H9 (cell line): Measurements from ENCODE around the gene RAB26. TPM values are rescaled to one million over a fixed set of nuclear protein-coding genes. Genes with fewer than 3 reads are reported as not detected.

Experiments
- DNase-seq: peaks from one replicate; pipeline ENCODE4 v3.0.0-alpha.2; 2017
- H2AFZ ChIP-seq: one replicate; pipeline ENCODE4 v1.6.1; 2013; ENCODE audit warnings: mild to moderate bottlenecking, low read length, control low read depth, moderate library complexity
- H2AK5ac ChIP-seq: 2 replicates; pipeline ENCODE4 v1.6.1; 2013; ENCODE audit warnings: low read length, control low read depth, mixed read lengths; ENCODE audit not compliant: insufficient read length
- H2BK120ac ChIP-seq: one replicate; pipeline ENCODE4 v1.6.1; 2013; ENCODE audit warnings: low read depth, mild to moderate bottlenecking, low read length, control low read depth, inconsistent platforms; ENCODE audit not compliant: poor library complexity, severe bottlenecking
- H2BK12ac ChIP-seq: 2 replicates; pipeline ENCODE4 v1.6.1; 2013; ENCODE audit warnings: low read length, control low read depth, mixed read lengths, low read depth; ENCODE audit not compliant: insufficient read length
- H2BK15ac ChIP-seq: 2 replicates; pipeline ENCODE4 v1.6.1; 2013; ENCODE audit warnings: low read depth, low read length, control low read depth
- H2BK20ac ChIP-seq: one replicate; pipeline ENCODE4 v1.6.1; 2013; ENCODE audit warnings: low read depth, mild to moderate bottlenecking, low read length, control low read depth, inconsistent platforms; ENCODE audit not compliant: poor library complexity, severe bottlenecking
- H2BK5ac ChIP-seq: 2 replicates; pipeline ENCODE4 v1.6.1; 2013; ENCODE audit warnings: low read length, control low read depth, mixed read lengths; ENCODE audit not compliant: insufficient read length
- H3K14ac ChIP-seq: 2 replicates; pipeline ENCODE4 v1.6.1; 2013; ENCODE audit warnings: low read length, control low read depth; ENCODE audit not compliant: insufficient read depth
- H3K18ac ChIP-seq: 2 replicates; pipeline ENCODE4 v1.6.1; 2013; ENCODE audit warnings: low read depth, mild to moderate bottlenecking, mixed read lengths, low read length, control low read depth; ENCODE audit not compliant: insufficient read length
- H3K23ac ChIP-seq: 2 replicates; pipeline ENCODE4 v1.6.1; 2013; ENCODE audit warnings: low read length, control low read depth, mixed read lengths, low read depth; ENCODE audit not compliant: insufficient read length
- H3K23me2 ChIP-seq: 2 replicates; pipeline ENCODE4 v1.6.1; 2013; ENCODE audit warnings: low read depth, mild to moderate bottlenecking, mixed read lengths, low read length, control low read depth; ENCODE audit not compliant: insufficient read length, poor library complexity, severe bottlenecking
- H3K27ac ChIP-seq: 2 replicates; pipeline ENCODE4 v1.5.1; 2013; ENCODE audit warnings: low read length, control low read depth, mixed read lengths, low read depth; ENCODE audit not compliant: insufficient read length
- H3K27me3 ChIP-seq: 2 replicates; pipeline ENCODE4 v1.6.1; 2013; ENCODE audit warnings: low read length, control low read depth, inconsistent platforms; ENCODE audit not compliant: insufficient read depth
- H3K4ac ChIP-seq: 2 replicates; pipeline ENCODE4 v1.6.1; 2013; ENCODE audit warnings: low read depth, mild to moderate bottlenecking, control low read depth, inconsistent platforms, low read length, moderate library complexity
- H3K4me1 ChIP-seq: 2 replicates; pipeline ENCODE4 v1.6.1; 2013; ENCODE audit warnings: low read length, control low read depth, inconsistent platforms; ENCODE audit not compliant: insufficient read depth
- H3K4me2 ChIP-seq: 2 replicates; pipeline ENCODE4 v1.6.1; 2013; ENCODE audit warnings: low read length, control low read depth, mixed read lengths; ENCODE audit not compliant: insufficient read length, insufficient read depth
- H3K56ac ChIP-seq: 2 replicates; pipeline ENCODE4 v1.6.1; 2013; ENCODE audit warnings: low read depth, mild to moderate bottlenecking, mixed read lengths, low read length, control low read depth; ENCODE audit not compliant: insufficient read length
- H3K79me1 ChIP-seq: 2 replicates; pipeline ENCODE4 v1.6.1; 2013; ENCODE audit warnings: low read depth, mild to moderate bottlenecking, moderate library complexity, low read length, control low read depth, inconsistent platforms; ENCODE audit not compliant: insufficient read depth, poor library complexity, severe bottlenecking
- H3K79me2 ChIP-seq: 2 replicates; pipeline ENCODE4 v1.6.1; 2013; ENCODE audit warnings: low read length, control low read depth, inconsistent platforms; ENCODE audit not compliant: insufficient read depth
- H3K9ac ChIP-seq: 2 replicates; pipeline ENCODE4 v1.6.1; 2013; ENCODE audit warnings: low read length, control low read depth, mixed read lengths; ENCODE audit not compliant: insufficient read length; ENCODE audit errors: extremely low read depth
- H3K9me3 ChIP-seq: one replicate; pipeline ENCODE4 v1.6.1; 2013; ENCODE audit warnings: low read depth, low read length, inconsistent platforms; ENCODE audit not compliant: control insufficient read depth
- H3T11ph ChIP-seq: one replicate; pipeline ENCODE4 v1.6.1; 2013; ENCODE audit warnings: mild to moderate bottlenecking, low read length, control low read depth, inconsistent platforms
- H4K20me1 ChIP-seq: one replicate; pipeline ENCODE4 v1.6.1; 2013; ENCODE audit not compliant: control insufficient read depth, insufficient read length, insufficient read depth
- H4K5ac ChIP-seq: 2 replicates; pipeline ENCODE4 v1.6.1; 2013; ENCODE audit warnings: low read depth, mild to moderate bottlenecking, mixed read lengths, low read length, control low read depth; ENCODE audit not compliant: insufficient read length
- H4K8ac ChIP-seq: replicated peaks from 2 replicates; pipeline ENCODE4 v1.6.1; 2013; ENCODE audit warnings: low read length, control low read depth, mixed read lengths, low read depth; ENCODE audit not compliant: insufficient read length
- H4K91ac ChIP-seq: 2 replicates; pipeline ENCODE4 v1.6.1; 2013; ENCODE audit warnings: low read depth, mild to moderate bottlenecking, moderate library complexity, mixed read lengths, low read length, control low read depth; ENCODE audit not compliant: insufficient read length
- H3K27ac Mint-ChIP-seq, 3 experiments: 2 replicates in 2 of 3; 3 replicates in 1 of 3; pipeline ENCODE4 v1.8.0; 2020 to 2021; ENCODE audit warnings: mixed read lengths in 3 of 3, mild to moderate bottlenecking in 1 of 3, moderate library complexity in 1 of 3
- H3K27me3 Mint-ChIP-seq: 2 replicates; pipeline ENCODE4 v1.8.0; 2021; ENCODE audit warnings: low read depth, mild to moderate bottlenecking, moderate library complexity, mixed read lengths
- H3K36me3 Mint-ChIP-seq, 3 experiments: 2 replicates in 2 of 3; 3 replicates in 1 of 3; pipeline ENCODE4 v1.8.0; 2020 to 2021; ENCODE audit warnings: low read depth in 3 of 3, mixed read lengths in 3 of 3; ENCODE audit not compliant: insufficient read depth in 1 of 3
- H3K4me1 Mint-ChIP-seq, 2 experiments: 2 replicates each; pipeline ENCODE4 v1.8.0; 2020; ENCODE audit warnings: mixed read lengths in 2 of 2
- H3K4me3 Mint-ChIP-seq, 2 experiments: 2 replicates in 1 of 2; 3 replicates in 1 of 2; pipeline ENCODE4 v1.8.0; 2020 to 2021; ENCODE audit warnings: mild to moderate bottlenecking in 2 of 2, mixed read lengths in 2 of 2, moderate library complexity in 1 of 2
- H3K9me3 Mint-ChIP-seq, 2 experiments: 2 replicates in 1 of 2; 3 replicates in 1 of 2; pipeline ENCODE4 v1.8.0; 2020; ENCODE audit warnings: mild to moderate bottlenecking in 2 of 2, mixed read lengths in 2 of 2, moderate library complexity in 1 of 2
- WGBS: extraction: QIAGEN DNeasy Blood & Tissue Kit; methylation state at CpG from one replicate; pipeline ENCODE4 v1.1.7; 2013; ENCODE audit warnings: missing lambda C conversion rate, low lambda C conversion rate, mixed read lengths; ENCODE audit not compliant: insufficient read length; ENCODE audit errors: extremely low coverage; 5-methylcytosine and 5-hydroxymethylcytosine counted together
- total RNA-seq: library from RNA; stranded (reverse); gene quantifications from 2 replicates; pipeline ENCODE4 v1.2.1, GENCODE V29; 2021
- TF ChIP-seq, protein P1 (sequence below): fragments of 200-600 bp; sonication (generic); conservative IDR thresholded peaks from 3 replicates; pipeline ENCODE4 v1.8.0; 2021; ENCODE audit warnings: antibody characterized with exemption, mild to moderate bottlenecking

The RAB26 gene
- total RNA-seq, 1 experiment from 2014 or later = 2.4 TPM

DNA sequence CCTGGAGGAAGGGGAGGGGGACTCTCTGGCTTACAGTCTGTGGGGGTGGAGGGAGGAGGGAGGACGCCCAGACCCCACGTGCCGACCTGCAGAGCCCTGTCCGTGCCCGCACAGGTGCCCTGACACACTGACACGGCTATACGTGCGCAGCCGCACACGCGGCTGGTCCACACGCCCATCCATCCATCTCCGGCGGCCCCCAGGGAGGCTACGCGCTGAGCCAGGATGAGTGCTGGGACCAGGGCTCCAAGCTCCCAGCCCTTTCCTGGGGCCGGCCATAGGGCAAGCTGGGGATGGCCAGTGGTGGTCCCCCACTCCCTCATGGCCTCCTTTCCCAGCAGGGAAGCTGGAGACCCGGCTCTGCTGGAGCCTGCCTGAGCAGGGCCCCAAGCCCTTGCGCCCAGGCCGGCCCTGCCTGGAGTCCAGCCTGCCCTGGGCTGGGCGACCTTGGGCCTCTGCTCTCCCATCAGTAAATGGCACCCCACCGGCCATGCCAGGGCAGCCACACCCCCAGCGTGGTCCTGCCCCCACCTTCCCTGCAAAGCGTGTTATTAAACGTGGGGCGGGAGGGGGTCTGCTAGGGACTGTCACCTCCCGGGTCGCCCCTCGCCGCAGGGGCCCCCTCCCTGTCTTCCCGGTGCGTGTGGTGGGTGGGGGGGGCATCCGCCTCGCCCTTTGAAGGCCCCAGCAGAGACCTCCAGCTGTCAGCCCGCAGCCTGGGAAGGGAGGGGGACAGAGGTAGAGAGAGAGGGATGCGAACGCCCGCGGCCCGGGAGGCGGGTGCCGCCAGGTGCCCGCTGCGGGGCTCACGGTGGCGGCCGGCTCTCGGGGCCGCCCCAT lies 47.1 kb downstream of the RAB26 start:
- H3K9ac ChIP-seq = no peak overlapping the region

More for the DNA sequence above, 47.1 kb downstream of the RAB26 start:
- H3K23me2 ChIP-seq = peaks cover 7% of the 10 kb centered on the region
- H2AK5ac ChIP-seq = no peak overlapping the region
- H3K36me3 Mint-ChIP-seq = no peaks in the 10 kb centered on the region
- peak; percentile 56 for DNase-seq
- no peak overlapping the region for H2BK20ac ChIP-seq
- no peak overlapping the region for H2AFZ ChIP-seq
- H3K23ac ChIP-seq = no peak overlapping the region
- H3K79me1 ChIP-seq = no peaks in the 10 kb centered on the region
- WGBS = no CpG with 5 or more reads among the region's 49 CpGs
- H2BK120ac ChIP-seq = no peak overlapping the region
- H2BK5ac ChIP-seq = no peak overlapping the region
- peak overlapping the region; percentile 58 to 83 for H3K4me3 Mint-ChIP-seq
- TF ChIP-seq, protein P1, sequence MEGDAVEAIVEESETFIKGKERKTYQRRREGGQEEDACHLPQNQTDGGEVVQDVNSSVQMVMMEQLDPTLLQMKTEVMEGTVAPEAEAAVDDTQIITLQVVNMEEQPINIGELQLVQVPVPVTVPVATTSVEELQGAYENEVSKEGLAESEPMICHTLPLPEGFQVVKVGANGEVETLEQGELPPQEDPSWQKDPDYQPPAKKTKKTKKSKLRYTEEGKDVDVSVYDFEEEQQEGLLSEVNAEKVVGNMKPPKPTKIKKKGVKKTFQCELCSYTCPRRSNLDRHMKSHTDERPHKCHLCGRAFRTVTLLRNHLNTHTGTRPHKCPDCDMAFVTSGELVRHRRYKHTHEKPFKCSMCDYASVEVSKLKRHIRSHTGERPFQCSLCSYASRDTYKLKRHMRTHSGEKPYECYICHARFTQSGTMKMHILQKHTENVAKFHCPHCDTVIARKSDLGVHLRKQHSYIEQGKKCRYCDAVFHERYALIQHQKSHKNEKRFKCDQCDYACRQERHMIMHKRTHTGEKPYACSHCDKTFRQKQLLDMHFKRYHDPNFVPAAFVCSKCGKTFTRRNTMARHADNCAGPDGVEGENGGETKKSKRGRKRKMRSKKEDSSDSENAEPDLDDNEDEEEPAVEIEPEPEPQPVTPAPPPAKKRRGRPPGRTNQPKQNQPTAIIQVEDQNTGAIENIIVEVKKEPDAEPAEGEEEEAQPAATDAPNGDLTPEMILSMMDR = no peak
- H3K4me2 ChIP-seq = peak overlapping the region; percentile 42
- no peaks in the 10 kb centered on the region for H3K79me2 ChIP-seq
- H3K9me3 ChIP-seq = no peaks in the 10 kb centered on the region
- H3T11ph ChIP-seq = no peak overlapping the region
- no peak overlapping the region for H3K14ac ChIP-seq
- H3K27me3 ChIP-seq = peaks cover 8% of the 10 kb centered on the region; the same call in 1 of the 2 replicates
- no peak overlapping the region for H3K27ac Mint-ChIP-seq
- peaks cover 4% of the 10 kb centered on the region in 2 experiments; a peak in 1 of 4 replicates for H3K4me1 Mint-ChIP-seq
- H3K4me1 ChIP-seq = no peaks in the 10 kb centered on the region
- no peak overlapping the region for H4K8ac ChIP-seq
- H3K18ac ChIP-seq = no peak overlapping the region
- H3K27ac ChIP-seq = no peak overlapping the region
- no peak overlapping the region for H3K56ac ChIP-seq
- H3K9me3 Mint-ChIP-seq = no peaks in the 10 kb centered on the region
- peaks cover 38% of the 10 kb centered on the region for H3K27me3 Mint-ChIP-seq
- no peak overlapping the region for H2BK15ac ChIP-seq
- H2BK12ac ChIP-seq = no peak overlapping the region
- H3K4ac ChIP-seq = no peak overlapping the region
- no peak overlapping the region for H4K91ac ChIP-seq
- no peaks in the 10 kb centered on the region for H4K20me1 ChIP-seq
- H4K5ac ChIP-seq = no peak overlapping the region
